Stimulated activated CD4-positive, alpha-beta T cell treated with anti-CD3 and anti-CD28 coated beads, Interleukin-4, amount 100 ng/mL, for 48 hours (primary cell): ENCODE data around the gene ARL4A.

Experiments used
- DNase-seq, 2 donors: peaks; one replicate each; pipeline ENCODE4 v3.0.0-alpha.2; 2020; ENCODE audit warnings: low read depth in 2 of 2

ARL4A gene

DNA sequence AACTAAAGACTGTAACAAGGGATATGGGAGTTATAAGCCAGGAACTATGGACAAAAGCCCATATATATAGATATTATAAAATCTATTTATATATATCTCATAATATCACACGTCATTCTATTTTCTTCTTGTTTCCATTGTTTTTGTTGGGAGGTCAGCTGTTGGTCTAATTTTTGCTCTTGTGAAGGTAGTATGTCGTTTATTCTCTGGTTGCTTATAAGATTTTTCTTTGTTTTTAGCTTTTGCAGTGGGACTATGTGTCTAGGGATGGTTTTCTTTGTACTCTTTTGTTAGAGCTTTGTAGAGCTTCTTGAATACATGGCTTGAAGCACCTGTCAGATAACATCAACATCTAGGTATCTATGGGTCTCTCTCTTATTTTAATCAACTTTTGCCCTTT is 14.0 kb downstream of the ARL4A start:
- no peak for DNase-seq

DNA sequence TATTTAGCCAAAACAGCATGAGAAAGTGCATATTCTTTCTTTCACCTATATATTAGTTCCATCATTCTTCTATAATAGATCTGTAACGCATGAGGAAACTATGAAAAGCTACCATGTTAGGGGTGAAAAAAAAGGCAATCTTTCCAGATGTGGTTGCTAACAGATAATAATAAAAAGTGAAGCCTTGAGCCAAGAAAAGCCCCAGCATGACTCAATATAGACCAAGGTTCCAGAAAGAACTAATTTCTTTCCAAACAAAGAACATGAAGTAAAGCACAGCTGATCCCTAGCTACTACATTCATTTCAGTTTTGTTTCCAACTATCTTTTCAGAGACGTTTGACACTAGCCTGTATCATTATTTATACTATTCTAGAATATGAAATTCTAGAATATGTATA is 16.4 kb downstream of the ARL4A start:
- no peak for DNase-seq

DNA sequence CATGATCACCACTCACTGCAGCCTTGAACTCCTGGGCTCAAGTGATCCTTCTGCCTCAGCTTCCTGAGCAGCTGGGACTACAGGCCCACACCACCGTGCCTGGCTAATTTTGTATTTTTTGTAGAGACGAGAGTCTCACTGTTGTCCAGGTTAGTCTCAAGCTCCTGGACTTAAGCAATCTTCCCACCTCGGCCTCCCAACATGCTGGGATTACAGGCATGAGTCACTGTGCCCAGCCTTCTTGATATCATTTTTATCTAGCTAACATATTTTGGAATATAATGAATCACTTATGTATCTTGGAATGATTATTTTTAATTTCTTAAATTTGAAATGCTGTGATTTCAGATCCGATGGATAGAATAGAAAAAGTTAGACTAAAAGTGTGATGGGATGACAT is 18.4 kb downstream of the ARL4A start:
- DNase-seq: no peak

DNA sequence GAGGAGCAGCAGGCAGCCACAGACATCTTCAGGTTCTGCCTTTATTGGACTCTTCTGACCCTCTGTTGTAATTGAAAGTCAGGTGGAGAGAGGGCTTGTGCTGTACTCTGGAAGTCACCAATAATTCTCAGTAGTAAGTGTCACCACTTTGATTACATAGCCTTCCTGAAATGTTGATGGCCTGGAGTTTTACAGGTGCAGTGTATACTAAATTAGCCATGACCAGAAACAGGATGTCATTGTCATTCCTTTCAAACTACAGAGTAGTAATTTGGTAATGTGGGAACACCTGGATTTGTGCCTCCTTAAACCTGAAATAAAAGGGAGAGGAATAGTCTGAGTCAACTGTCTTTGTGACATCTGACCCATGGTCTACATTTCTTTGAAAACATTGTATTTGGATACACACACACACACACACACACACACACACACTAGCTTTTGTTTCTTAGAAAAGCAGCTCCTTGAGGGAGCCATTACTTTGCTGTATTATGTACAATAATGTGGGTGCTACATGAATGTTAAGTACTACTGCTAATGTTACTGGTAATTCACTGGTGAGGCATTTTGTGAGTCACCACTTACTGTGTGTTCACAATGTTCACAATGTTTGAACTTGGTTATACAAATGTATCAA is 19.6 kb downstream of the ARL4A start:
- DNase-seq: no peak

DNA sequence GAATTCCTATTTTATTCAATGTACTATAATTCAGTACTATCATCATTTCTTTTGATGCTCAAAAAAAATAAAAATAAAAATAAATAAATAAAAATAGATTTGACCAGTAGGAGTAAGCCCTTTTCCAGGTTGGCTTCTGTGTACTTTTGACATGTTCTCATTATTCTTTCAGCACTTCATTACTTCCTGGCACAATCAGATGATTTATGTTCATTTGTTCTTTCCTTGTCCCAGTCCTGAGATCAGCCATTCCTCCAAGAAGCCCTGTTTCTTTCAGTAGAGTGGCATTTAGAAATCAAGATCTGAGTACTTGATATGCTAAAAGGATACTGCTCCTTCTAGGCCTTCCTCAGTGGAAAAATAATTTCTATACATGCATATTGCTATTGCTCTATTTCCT is 20.9 kb downstream of the ARL4A start:
- DNase-seq: no peak

DNA sequence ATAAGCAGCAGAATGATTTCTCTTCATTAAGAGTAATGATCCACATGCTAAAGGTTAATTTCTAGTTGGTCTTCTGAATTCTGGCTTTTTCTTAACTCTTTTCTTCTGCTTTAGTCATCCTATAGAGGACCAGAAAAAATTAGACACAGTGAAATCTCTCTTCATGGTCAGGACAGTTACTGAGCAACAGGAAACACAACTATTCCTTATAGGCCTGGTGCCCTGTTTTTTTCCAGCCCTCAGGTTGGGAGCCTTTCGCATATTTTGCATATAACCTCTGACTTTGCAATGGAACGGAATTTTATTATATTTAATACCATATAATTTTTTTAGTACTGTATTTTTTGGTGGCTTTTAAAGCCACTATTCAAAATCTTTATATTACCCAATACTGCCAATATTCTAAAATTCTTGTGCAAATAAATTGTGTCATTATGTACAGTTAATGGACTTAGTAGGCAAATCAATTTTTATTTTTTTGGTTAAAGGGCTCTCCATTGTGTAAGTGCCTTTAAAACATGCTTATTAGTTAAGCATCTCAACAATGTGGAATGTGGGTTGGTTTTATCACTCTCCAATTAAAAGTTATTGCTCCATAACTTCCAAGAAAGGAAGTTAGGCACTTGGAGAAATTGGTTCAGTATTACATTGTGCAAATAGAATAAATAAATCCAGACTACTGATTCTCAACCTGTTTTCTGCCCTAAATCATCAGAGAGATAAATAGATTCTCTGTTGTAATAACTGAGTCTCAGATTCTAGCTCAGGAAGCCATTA is 22.5 kb downstream of the ARL4A start:
- DNase-seq: no peak

DNA sequence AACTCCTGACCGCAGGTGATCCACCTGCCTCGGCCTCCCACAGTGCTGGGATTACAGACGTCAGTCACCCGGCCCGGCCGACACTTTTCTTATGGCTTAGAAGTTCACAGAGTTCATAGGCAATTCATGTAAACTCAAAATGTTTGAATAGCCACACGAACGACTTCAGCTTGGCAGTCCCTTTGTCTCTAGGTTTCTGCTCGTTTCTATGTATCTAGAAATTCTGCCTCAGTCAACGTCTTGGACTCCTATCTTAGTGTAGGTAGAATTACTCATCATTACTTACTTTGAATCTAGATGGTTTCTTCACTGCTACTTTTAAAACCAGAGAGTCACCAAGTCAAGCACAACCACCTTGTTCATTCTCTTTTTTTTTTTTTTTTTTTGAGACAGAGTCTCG is 23.7 kb downstream of the ARL4A start:
- DNase-seq: no peak

DNA sequence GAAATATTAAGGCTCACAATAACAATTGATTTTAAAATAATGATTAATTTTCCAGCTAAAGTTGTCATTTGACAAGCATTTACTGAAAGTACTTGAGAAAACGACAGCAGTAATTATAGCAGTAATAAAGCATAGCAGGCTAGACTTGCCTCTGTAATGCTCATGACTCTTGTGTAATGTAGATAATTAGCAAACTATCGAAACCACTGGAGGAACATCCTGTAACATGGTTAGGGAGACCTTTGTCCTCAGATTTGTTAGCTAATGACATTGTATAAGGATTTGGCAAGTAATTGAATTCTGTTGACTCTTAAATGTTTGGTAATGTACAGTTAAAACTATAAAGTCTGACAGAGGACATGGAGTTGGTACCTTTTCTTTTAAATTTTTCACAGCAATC is 24.8 kb downstream of the ARL4A start:
- DNase-seq: no peak

DNA sequence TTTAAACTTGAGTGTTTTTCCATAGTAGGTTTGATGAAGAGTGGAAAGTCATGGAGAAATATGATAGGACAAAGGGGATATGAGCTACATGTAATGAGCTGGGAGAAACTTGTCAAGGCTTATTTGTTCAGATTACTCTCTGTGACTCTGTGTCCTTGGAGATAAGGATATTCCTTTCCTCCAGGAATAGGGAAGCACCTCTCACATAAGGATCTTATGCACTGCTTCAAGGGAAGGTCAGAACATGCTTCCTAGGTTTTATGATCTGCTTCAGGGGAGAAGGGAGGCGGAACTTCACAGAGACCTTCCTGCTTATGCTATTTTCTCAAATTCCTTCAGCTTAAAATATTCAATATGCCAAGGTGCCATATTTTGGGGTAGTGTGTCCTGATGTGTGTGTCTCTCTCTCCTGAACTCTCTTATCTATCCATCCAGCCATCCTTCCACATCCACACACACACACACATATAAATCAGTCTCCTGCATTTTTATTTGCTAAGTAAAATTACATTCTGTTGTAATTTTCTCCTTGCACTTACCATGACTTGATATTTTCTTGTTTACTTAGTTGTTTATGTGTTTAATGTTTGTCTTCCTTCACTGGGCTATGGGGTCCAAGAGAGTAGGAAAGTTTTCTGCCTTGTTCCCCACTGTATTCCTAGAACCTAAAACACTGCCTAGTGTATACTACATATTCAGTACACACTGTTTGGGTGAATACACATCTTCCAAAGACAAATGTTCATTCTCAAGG is 26.4 kb downstream of the ARL4A start:
- DNase-seq: no peak

DNA sequence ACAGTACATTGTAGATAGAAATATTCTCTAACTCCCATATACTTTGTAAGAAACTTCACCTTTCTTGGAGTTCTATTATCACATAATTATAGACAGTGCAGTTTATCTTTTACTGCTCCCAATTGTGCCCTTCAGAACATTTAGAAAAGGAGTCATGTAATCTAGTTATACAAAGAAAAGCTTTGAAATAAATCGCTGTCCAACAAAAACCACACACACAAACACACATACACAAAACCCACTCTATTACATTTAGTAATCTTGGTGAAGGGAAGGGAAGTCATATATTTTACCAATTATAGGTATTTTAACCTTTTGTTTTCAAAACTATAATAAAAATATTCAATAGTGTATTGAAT is 26.9 kb downstream of the ARL4A start:
- DNase-seq: no peak

DNA sequence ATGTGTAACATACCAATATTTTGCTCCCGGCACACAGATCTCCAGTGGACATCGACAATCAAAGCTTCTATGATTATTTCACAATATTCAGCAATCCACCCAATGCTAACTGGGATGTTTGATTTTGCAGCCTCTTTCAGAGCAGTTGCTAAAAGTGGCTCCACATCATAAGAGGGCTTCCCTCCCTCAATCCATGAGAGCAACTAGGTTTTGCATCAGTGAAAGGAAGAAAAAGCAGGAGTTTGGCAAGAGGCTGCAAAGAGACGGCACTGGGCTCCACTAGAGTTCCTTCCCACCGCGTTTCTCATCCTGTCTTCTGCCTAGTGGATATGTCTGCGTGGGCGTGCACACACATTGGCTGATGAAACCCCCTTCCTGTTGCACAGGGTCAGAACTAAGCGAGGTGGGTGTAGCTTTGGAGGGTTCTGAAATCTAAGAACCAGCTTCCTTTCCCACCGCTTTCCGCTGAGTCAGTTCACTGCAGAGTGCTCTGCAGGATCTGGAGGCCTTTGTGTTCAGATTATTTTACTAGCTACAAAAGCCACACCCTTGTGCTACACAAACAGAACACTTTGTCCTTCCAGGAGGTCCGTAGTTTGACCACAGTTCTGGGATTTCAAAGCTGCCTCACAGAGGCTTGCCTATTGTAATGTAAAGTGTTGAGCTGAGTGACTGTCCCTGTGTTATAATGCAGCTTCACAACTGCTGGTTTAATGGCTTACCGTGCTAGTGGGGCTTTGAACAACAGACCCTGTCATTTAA is 28.1 kb downstream of the ARL4A start:
- DNase-seq: peak in 1 of 2 donors; percentile 11

DNA sequence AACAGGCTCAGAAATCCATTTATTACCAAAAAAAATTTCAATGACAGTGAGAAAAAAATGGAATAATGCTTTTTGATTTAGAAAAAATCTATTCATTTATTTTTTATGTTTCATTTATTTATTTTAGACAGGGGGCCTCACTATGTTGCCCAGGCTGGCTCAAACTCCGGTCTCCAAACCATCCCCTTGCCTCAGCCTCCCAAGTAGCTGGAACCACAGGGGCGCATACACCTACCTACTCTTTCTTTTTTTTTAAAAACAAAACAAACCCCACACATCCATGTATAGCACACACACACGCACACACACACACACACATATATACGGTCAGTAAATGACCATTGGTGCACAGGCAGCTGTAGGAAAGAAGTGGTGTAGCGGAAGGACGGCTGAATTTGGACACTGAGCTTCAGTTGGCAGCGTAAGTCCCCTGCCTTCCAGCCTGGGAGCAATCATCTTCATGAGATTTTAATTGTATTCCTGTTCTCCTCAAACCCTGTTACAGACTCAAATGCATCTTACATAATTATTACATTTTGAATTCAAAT is 28.8 kb downstream of the ARL4A start:
- no peak for DNase-seq

DNA sequence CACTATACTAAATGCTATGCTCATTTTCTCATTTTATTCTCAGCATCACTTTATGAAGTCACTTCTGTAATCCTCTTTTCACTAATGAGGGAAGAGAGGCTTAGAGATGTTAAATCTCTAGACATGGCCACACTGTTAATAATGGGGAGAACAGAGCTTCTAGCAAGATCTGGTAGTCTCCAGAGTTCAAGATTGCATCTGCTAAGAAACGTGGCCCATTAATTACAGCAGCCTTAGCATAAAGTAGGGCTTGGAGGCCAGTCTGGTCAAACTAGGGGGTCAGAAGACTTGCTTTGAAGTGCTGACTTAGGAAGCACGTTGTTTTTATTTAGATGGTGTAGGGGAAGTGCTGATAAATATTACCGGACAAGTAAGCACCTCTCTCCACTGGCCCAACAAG is 29.3 kb downstream of the ARL4A start:
- DNase-seq: no peak

DNA sequence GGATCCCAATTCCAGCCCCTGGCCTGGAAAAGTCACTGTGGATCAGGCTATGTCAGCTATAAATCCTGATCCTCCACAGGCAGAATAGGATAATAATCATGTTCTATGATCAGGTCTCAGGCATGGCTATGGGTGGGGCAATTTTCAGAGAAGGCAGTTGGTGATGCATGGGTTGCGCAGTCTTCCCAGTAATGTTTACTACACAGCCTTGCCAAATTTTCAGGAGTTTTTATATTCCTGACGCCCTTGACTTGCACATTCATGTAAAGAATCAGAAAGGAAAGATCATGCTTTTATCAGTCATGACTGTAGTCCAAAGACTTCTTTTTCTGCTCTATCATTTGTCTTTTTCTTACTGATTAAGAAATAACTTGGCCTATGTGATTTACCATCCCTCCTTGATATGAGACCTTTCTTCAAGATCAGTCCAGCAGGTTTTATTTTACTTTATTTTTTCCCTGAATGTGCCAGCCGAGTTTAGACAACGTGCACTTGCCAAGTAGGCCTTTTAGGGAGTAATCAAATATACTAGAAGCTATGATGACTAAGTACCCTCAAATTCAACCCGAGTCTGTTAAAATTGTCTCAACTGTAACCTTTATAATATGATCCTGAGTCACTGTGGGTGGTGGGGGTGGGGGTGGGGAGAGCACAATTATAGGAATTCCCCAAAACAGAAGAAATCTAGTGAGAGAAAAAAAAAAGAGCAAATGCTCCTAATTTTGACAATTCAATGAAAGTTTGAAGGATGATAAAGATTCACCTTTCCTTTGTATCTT is 31.9 kb downstream of the ARL4A start:
- no peak for DNase-seq

DNA sequence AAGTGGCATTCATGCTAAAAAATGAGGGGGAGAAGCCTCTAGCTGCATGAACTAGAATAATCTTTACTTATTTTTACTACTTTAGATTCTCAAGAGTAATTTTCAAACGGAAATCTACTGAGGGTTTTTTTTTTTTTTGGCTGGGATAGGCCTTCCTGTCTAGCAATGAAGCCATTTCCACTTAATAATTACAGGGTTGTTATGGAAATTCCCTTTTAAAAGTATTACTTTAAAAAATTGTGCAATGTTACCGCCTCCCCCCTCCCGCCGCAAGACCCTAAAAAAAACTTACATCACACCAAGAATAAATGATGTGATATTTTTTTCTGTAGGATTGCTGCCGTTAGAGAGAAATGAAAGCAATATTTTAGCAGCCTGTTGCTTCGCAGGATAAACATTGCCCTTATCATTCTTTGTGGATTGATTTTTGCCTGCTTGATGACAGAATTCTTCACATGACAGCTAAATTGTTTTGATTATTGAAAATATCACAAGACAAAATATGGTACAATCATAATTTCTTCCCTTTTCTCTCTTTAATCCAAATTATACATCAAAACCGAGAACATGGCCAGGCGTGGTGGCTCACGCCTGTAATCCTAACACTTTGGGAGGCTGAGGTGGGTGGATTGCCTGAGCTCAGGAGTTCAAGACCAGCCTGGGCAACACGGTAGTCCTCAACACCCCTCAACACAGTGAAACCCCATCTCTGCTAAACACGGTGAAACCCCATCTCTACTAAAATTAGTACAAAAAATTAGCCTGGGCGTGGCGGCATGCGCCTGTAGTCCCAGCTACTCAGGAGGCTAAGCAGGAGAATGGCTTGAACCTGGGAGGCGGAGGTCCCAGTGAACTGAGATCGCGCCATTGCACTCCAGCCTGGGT is 32.8 kb downstream of the ARL4A start:
- no peak for DNase-seq

DNA sequence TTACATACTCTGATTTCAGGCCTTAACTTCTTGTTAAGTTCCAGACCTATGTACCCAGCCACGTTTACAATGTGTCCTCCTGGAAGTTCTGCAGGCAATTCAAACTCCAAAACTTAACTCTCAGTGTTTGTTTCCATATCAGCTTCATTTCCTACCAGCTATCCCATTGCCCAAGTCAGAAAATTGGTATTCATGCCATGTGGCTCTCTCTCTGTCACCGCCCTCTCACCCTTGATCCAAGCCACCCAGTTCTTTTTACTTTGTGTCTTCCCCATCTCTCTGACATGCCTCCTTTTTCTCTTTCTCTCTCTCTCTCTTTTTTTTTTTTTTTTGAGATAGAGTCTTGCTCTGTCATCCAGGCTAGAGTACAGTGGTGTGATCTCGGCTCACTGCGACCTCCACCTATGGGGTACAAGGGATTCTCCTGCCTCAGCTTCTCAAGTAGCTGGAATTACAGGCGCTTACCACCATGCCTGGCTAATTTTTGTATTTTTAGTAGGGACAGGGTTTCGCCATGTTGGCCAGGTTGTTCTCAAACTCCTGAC is 33.9 kb downstream of the ARL4A start:
- no peak for DNase-seq

DNA sequence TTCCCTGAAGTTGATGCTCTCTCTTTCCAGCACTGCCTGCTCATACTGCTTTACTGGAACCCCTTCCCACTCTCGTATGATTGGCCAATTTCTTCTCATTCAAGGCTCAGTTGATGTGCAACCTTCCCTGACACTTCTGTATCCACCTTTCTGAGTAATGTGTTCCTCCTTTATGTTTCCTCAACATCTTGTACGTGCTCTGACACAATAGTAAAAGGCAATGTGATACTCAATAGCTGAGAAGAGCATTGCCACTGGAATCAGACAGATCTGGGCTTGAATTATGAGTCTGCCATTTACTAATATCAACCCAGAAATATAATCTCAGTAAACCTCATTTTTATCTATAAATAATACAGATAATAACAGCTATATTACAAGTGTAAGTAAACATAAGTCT is 34.7 kb downstream of the ARL4A start:
- DNase-seq: no peak

DNA sequence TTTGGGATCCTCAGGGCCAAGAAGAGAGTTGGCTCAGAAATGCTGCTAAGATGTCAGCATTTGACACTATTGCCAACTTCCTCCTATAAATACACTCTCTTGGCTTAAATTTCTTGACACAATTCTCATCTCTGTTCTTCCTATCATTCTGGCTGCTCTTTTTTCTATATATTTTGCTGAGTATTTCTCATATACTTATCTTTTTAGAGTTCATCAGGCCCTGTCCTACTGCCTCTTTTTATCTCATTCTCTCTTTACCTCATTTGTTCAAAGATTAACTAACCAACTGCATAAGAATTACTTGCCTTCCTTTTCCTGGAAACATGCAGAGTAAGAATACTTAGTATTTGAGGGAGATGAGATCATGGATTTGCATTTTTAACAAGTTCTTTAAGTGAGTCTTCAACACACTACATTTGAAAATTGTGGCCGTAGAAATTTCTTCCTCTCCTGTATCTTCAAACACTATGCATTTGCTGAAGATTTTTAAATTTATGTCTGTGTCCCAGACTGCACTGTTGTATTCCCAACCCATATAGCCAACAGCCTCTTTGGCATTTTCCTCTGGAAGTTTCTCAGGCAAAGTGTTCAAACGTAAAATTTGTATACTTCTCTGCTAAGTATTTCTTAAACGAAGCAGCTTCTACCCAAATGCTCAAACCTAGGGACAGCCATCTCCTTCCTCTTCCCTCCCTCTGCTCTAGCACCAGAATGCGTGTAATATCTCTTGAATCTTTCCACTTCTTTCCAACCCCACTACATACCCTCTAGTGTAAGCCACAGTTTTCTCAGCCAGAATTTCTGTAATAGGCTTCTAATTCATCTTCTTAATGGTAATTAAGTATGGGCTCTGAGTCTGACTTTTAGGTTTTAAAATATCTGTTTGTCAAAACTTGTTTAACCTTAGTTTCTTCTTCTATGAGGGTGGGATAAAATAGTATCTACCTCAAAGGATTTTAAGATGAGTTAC is 35.5 kb downstream of the ARL4A start:
- DNase-seq: no peak
